GM19467 (cell line): Measurements from ENCODE around the gene LNX2.

Source experiments
- ATAC-seq: cut with Tn5 transposase; IDR thresholded peaks from one replicate; pipeline ENCODE4 v1.9.1; 2021; ENCODE audit warnings: mild to moderate bottlenecking, moderate library complexity; ENCODE audit not compliant: unreplicated experiment

Gene LNX2

DNA sequence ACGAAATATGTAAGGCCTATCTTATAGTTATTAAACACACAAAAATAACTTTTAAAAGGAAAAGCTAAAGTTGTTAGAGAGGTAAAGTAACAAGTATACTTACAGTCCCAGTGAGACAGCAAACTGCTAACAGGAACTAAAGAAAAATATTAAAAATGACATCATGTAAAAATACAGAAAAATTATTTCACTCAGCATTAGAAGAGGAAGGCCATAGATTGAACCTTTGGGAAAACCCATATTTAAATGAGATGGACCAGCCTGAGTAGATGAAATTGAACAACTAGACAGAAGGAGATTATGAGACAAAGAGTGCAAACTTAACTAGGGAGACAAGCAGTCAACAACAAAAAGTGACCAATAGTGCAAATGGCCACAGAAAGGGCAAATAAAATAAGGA is 49.4 kb downstream of the LNX2 start:
- ATAC-seq, result no peak

DNA sequence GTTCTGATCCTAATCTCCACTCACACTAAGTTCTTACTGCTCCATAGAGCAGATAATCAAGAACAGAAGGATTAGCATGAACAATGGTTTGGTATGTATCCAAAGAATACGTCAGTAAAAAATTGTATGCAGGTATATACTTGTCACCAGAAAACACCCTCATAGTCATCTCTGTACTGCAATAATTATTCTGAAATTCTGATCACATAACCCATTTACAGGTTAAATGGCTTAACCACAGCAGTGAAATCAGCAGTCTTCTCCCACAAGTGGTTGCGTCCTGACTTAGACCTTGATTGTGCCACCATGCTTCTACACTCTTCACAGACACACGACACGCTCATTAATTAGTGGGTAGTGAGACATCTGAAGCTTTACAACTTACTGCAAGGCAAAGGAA is 50.9 kb downstream of the LNX2 start:
- ATAC-seq, result no peak

DNA sequence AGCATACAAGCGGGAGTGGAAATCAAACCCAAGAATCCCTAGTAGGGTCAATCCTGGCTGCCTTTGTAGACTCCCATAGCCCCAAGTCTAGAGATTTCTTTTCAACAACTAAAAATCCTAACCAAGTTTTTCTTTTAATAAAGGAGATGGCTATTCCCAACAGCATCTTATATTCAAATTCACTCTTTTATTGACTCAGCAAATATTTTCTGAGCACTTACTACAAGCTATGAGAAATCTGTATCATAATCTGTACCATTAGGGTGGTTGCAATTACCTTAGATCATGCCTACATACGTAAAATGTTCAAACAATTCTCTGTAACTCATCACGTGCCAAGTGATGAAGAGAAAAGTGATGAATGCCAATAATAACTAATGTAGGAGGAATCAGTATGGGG is 54.5 kb downstream of the LNX2 start:
- no peak for ATAC-seq

GRCh38 chr13:27562457-27562856 is 57.9 kb downstream of the LNX2 start:
- ATAC-seq, result no peak

GRCh38 chr13:27559719-27560118 is 60.6 kb downstream of the LNX2 start:
- ATAC-seq, result no peak

DNA sequence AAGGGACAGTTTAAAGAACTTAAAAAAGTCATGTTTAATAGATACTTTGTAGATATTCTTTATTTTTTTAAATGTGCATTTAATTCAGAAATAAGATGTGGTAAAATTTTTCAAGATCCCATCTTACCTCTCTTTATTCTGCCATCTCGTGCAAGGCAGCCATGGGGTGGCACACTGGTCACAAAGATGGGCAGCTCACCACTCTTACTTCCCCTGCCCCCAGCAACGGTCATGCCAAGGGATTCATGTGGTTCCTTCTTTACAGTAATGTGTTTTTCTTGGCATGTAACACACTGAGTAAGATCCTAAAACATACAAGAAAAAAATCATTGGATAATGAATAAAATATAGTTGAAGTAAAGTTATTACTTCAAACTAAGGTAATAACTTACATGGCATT is 64.2 kb downstream of the LNX2 start:
- no peak for ATAC-seq

- no peak for ATAC-seq
Measured at GRCh38 chr13:27551562-27551961, 68.8 kb downstream of the LNX2 start.

- ATAC-seq, result no peak
Measured at GRCh38 chr13:27549406-27549981, 70.8 kb downstream of the LNX2 start.

DNA sequence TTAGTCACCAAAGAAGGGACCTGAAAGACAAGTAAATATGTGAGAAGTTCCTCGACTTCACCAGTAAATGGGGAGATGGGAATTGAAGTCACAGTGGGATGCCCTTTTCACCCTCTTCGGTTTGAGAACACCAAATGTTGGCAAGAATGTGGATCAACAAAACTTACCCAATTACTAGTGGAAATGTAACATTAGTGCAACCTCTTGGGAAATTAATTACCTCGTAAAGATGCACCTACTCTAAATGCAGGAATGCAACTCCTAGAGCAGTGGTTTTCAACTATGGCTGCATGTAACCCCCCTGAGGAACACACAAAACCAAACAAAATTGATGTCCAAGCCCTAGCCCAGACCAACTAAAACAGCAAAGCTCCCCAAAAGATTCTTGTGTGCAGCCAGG is 78.1 kb downstream of the LNX2 start:
- ATAC-seq, result no peak

DNA sequence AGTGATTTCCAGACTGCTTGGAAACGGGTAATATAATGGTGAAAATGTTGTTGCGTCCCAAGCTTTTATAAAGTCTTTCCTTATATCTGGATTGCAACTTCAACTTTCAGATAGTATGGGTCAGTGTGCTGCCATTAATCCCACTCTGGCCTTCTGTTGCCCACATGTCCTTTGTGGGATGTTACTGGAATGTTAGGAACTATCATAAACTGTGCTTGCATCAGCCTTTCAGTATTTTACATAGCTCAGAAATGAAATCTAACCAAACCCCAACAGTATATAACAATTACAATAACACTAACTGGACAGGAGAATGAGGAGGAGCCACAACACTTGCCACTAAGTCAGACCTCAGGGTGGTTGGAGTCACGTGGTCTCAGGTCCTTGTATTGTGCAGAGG is 78.9 kb downstream of the LNX2 start:
- no peak for ATAC-seq

- no peak for ATAC-seq
Measured at GRCh38 chr13:27536361-27537101, 83.8 kb downstream of the LNX2 start.

DNA sequence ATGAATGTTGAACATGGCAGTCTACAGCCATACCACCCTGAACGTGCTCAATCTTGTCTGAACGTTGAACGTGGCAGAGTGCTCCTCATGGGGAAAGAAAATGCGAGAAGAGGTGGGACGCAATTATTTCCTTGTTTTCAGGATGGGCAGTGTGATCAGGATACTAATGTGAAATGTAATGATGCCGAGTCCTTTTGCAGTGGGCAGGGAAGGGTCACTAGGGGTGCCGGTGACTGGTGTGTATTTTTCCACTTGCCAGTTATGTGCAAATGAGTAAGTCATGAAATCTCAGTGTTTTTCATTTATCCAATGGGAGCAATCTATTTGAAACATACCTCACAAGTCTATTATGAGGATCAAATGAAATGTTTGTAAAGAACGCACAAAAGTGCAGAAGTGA is 84.8 kb downstream of the LNX2 start:
- no peak for ATAC-seq

DNA sequence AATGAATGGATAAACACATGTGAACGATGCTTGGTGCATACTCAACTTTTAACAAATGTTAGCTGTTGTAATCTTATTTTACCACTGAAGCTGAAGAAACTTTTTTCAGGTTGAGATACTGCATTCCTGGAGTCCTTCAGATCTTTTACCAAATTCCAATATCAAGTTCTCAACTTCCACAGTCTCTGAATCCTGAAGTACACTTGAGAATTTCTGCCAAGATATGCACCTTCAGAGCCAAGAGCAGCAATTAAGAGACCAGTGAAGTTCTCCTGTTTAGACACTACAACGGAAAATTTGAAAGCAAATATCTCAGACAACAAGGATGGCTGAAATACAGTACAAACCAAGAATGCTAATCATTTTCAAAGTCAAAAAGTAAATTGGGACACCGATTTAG is 85.3 kb downstream of the LNX2 start:
- ATAC-seq, result no peak

DNA sequence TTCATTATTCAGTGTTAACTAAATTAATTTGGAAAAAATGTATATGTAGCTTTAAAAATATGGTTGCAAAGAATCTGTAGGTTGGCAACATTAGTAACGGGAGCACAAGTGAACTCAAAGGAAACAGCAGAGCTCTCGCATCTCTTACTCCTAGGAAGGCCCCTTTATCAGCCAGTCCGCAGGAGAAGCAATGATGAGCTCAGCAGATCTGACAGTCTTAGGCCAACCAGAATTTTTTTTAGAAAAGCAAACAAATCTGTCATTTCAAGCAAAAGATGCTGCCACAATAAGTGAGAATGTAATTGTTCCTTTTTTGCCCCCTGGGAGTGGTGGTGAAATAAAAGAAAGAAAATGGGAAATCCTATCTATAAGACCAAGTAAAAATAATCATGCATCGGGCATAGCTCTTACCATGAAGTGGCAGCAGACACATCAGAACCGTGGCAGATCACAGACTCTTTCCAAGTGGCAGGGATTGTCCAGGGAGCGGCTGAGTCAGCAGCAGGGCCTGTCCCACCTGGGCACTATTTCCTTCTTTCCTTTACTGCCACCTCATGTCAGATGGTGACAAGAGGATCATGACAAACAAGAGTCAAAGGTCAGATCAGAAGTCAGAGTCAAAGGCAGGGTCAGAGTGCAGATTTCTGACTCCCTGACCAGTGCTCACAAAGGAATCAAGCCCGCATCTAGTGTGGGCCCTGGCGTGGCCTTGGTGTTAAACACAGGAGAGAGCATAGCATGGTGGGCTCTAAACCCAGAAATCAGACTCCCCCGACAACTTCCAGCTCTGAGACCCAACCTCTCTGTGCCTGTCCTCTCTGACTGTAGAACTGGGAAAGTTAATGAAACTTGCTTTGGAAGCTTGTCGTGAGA is 86.0 kb downstream of the LNX2 start:
- ATAC-seq, result no peak

- ATAC-seq, result no peak
Measured at GRCh38 chr13:27533155-27533643, 87.1 kb downstream of the LNX2 start.

- no peak for ATAC-seq
Measured at GRCh38 chr13:27528908-27529307, 91.4 kb downstream of the LNX2 start.

DNA sequence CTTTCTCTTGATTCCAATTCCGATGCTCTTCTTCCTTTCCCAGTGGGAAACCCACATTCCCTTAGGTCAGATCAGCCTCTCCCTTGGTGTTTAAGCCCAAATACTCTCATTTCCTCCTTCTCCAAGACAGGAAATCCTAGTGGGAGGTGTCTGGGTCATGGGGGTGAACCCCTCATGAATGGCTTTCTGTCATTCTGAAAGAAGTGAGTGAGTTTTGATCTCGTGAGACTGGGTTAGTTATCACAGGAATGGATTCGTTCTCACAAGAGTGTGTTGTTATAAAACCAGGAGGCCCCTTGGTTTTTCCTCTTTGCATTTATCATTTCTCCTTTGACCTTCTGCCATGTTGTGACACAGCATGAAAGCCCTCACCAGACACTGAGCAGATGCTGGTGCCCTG is 93.8 kb downstream of the LNX2 start:
- ATAC-seq, result no peak

- no peak for ATAC-seq
Measured at GRCh38 chr13:27524981-27525975, 95.1 kb downstream of the LNX2 start.

- no peak for ATAC-seq
Measured at GRCh38 chr13:27523346-27524073, 96.8 kb downstream of the LNX2 start.

DNA sequence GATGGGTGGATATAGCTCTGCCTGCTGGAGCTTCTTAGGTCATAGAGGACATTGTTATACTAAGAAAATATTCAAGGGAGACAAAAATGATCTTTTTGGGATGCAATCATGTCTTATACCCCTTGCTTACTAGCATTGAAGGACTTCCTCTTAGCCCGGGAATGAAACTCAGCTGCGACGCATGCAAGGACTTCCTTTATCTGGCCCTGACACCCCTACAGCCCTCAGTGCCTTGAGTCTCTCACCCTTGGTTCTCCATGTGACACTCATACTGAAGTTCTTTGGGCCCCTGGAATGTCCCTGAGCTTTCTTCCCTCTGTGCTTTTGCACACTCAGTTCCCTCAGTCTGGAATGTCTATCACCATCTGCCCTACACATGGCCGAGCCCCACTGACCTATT is 97.5 kb downstream of the LNX2 start:
- ATAC-seq, result no peak
